Upper lobe of right lung (tissue), 1 donor: Measurements from ENCODE around the gene SNRPE. TPM values are rescaled to one million over a fixed set of nuclear protein-coding genes. Genes with fewer than 3 reads are reported as not detected.

Experiments
- ATAC-seq: fragments of 200-7000 bp; cut with Tn5 transposase; one replicate; pipeline ENCODE4 v1.9.1; 2020; ENCODE audit warnings: mild to moderate bottlenecking, moderate library complexity
- DNase-seq: peaks from one replicate; pipeline ENCODE4 v3.0.0-alpha.2; 2020
- H3K27ac ChIP-seq: fragments of 200-600 bp; one replicate; pipeline ENCODE4 v1.8.0; 2022
- H3K27me3 ChIP-seq: fragments of 200-600 bp; one replicate; pipeline ENCODE4 v1.8.0; 2022; ENCODE audit warnings: mild to moderate bottlenecking
- H3K36me3 ChIP-seq: fragments of 200-600 bp; one replicate; pipeline ENCODE4 v1.8.0; 2022
- H3K4me1 ChIP-seq: fragments of 200-600 bp; one replicate; pipeline ENCODE4 v1.8.0; 2022
- H3K4me3 ChIP-seq: fragments of 200-600 bp; one replicate; pipeline ENCODE4 v1.8.0; 2022; ENCODE audit warnings: mild to moderate bottlenecking
- H3K9me3 ChIP-seq: fragments of 200-600 bp; one replicate; pipeline ENCODE4 v1.8.0; 2022
- intact Hi-C: fragments of 100-400 bp; cut with DNase I; formaldehyde crosslinking; loops from one replicate; pipeline ENCODE4 v1.11.0; 2022
- total RNA-seq: library from RNA; stranded (reverse); fragmentation: NEBNext Ultra II Directional; extraction: Animal tissue kit (Norgen Biotek cat#: 25700); gene quantifications from one replicate; pipeline ENCODE4 v1.2.1, GENCODE V29; 2021
- TF ChIP-seq, protein P1 (sequence below): fragments of 200-600 bp; IDR thresholded peaks from one replicate; pipeline ENCODE4 v1.8.0; 2022; ENCODE audit warnings: antibody characterized with exemption
- donor health status: DM: no; HTN: yes; CAD: no; lungs with severe emphysema.

Gene SNRPE
- total RNA-seq, 1 donor from 2014 or later, result 58.0 TPM

- Histone ChIP-seq H3K9me3 (no peaks in the 10 kb centered on the region), H3K4me1 (no peaks in the 10 kb centered on the region), H3K27ac (no peak overlapping the region), H3K36me3 (no peaks in the 10 kb centered on the region), H3K4me3 (no peak overlapping the region), H3K27me3 (no peaks in the 10 kb centered on the region)
- no peak for ATAC-seq
- no peak for DNase-seq
- intact Hi-C loops, result no loop called here
- TF ChIP-seq, protein P1, sequence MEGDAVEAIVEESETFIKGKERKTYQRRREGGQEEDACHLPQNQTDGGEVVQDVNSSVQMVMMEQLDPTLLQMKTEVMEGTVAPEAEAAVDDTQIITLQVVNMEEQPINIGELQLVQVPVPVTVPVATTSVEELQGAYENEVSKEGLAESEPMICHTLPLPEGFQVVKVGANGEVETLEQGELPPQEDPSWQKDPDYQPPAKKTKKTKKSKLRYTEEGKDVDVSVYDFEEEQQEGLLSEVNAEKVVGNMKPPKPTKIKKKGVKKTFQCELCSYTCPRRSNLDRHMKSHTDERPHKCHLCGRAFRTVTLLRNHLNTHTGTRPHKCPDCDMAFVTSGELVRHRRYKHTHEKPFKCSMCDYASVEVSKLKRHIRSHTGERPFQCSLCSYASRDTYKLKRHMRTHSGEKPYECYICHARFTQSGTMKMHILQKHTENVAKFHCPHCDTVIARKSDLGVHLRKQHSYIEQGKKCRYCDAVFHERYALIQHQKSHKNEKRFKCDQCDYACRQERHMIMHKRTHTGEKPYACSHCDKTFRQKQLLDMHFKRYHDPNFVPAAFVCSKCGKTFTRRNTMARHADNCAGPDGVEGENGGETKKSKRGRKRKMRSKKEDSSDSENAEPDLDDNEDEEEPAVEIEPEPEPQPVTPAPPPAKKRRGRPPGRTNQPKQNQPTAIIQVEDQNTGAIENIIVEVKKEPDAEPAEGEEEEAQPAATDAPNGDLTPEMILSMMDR, result no peak
These were observed 50.4 kb downstream of the SNRPE start for GRCh38 chr1:203911806-203912205.

GRCh38 chr1:203913073-203913521 lies 51.7 kb downstream of the SNRPE start:
- intact Hi-C loops, result no loop called here
- Histone ChIP-seq H3K27me3 (no peaks in the 10 kb centered on the region), H3K27ac (no peak overlapping the region), H3K9me3 (no peaks in the 10 kb centered on the region), H3K36me3 (no peaks in the 10 kb centered on the region), H3K4me1 (no peaks in the 10 kb centered on the region), H3K4me3 (no peak overlapping the region)
- ATAC-seq, result no peak
- TF ChIP-seq, protein P1, result no peak
- DNase-seq, result no peak

DNA sequence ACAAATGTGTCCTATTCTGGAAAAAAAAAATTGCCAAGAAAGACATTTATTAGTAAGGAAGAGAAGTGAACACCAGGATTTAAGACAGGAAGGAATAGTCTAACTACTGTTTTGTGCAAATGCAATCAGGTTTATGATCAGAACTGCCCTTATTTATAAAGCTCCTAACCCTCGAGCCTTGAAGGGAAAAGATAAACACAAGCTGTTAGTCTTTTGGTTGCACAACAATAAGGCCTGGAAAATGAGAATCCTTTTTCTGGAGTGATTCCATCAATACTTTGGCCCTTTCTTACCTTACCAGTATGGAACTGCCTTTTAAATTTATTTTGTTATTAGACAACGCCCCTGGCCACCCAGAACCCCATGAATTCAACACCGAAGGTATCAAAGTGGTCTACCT lies 52.9 kb downstream of the SNRPE start:
- H3K27ac ChIP-seq, result no peak overlapping the region
- ATAC-seq, result no peak
- no peak for DNase-seq
- no peak overlapping the region for H3K4me3 ChIP-seq
- H3K9me3 ChIP-seq, result no peaks in the 10 kb centered on the region
- intact Hi-C loops, result no loop called here
- H3K36me3 ChIP-seq, result no peaks in the 10 kb centered on the region
- TF ChIP-seq, protein P1, result no peak
- no peaks in the 10 kb centered on the region for H3K27me3 ChIP-seq
- H3K4me1 ChIP-seq, result no peaks in the 10 kb centered on the region

DNA sequence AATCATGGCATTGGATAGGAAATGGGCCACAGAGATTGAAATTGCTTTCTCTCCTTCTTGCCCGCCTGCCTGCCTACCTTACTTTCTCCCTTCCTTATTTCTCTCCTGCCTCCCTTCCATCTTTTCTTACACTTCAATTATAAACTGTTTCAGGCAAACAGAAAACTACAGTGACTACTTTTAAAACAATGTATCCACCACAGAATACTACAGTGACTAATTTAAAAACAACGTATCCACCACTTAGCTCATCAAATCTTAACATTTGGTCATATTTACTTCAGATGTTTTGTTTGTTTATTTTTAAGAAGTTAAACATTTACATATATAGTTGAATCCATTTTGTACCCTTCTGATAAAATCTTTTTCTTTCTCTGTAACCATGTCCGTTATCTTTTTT lies 54.4 kb downstream of the SNRPE start:
- Histone ChIP-seq H3K27ac (no peak overlapping the region), H3K4me3 (no peak overlapping the region), H3K36me3 (no peaks in the 10 kb centered on the region), H3K4me1 (no peaks in the 10 kb centered on the region), H3K27me3 (no peaks in the 10 kb centered on the region), H3K9me3 (no peaks in the 10 kb centered on the region)
- intact Hi-C loops, result no loop called here
- ATAC-seq (no peak), DNase-seq (no peak)
- TF ChIP-seq, protein P1, result no peak

GRCh38 chr1:203916756-203917155 lies 55.4 kb downstream of the SNRPE start:
- H3K9me3 ChIP-seq, result no peaks in the 10 kb centered on the region
- H3K27ac ChIP-seq, result no peak overlapping the region
- no peaks in the 10 kb centered on the region for H3K36me3 ChIP-seq
- intact Hi-C loops, result no loop called here
- H3K4me1 ChIP-seq, result no peaks in the 10 kb centered on the region
- TF ChIP-seq, protein P1, result no peak
- no peak overlapping the region for H3K4me3 ChIP-seq
- H3K27me3 ChIP-seq, result no peaks in the 10 kb centered on the region
- DNase-seq (no peak), ATAC-seq (no peak)

Other genes starting within 250 kb of the SNRPE start
- 93.8 TPM for gene ATP2B4, start 234.8 kb upstream of the SNRPE start, total RNA-seq
- 3.0 TPM for gene LAX1, start 96.4 kb upstream of the SNRPE start, total RNA-seq
- 29.5 TPM for gene ZBED6, start 66.0 kb upstream of the SNRPE start, total RNA-seq
- 84.5 TPM for gene ZC3H11A, start 66.0 kb upstream of the SNRPE start, total RNA-seq
- 76.3 TPM for gene SOX13, start 211.5 kb downstream of the SNRPE start, total RNA-seq